Fibroblast of peridontal ligament (primary cell): ENCODE data around the gene SPINK13.
A peak's percentile ranks its signal among the peaks of the same experiment; 100 is the strongest.
"Not testable (repeated sequence)": the region's sequence is repeated elsewhere in the genome, so short reads cannot be mapped to it uniquely, and the experiment has no call there.

Source experiments
- DNase-seq: peaks from one replicate; pipeline ENCODE4 v3.0.0-alpha.2; 2010; ENCODE audit errors: extremely low read depth

The SPINK13 gene, protein sequence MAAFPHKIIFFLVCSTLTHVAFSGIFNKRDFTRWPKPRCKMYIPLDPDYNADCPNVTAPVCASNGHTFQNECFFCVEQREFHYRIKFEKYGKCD

DNA sequence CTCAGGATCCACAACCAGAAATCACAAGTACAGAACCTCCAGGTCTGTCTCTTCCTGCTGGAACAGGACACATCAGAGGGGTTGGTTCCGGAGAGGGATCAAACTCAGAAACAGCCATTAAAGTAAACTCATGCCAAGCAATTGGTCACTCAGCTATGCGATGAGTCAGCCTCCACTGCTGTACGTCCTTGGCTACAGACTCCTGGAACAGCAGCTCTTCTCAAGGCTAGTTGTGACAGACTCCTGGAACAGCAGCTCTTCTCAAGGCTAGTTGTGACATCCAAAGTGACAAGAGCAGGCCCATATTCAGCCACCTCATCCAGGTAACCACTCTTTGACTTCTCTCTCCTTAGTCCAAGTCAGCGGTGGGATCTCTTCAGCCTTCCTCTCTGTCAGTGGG, at the start of gene SPINK13:
SPINK13 (plus strand) TSS at position 229 of the 400 bp plus-strand sequence. CDS start 1,279 bp downstream, outside the sequence.
- DNase-seq, result peak; percentile 50

DNA sequence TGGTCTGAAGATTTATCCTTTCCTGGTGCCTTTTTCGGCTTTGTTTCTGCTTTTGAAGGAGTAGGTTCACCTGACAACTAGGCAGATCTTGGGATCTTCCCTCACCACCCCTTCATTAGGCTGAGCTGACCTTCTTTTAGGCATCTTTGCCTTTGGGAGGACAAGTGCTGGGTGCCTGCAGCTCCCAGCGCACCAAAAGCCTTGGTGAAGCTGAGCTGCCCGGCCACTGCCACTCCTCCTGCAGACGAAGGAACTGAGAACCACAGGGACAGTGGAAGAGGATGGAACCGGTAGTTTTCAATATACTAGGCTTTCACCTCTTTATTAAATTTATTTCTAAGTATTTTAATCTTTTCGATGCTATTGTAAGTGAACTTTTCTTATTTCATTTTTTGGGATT, 47.1 kb upstream of the SPINK13 start:
- DNase-seq, result no peak

GRCh38 chr5:148224117-148224742, 44.4 kb upstream of the SPINK13 start:
- no peak for DNase-seq

DNA sequence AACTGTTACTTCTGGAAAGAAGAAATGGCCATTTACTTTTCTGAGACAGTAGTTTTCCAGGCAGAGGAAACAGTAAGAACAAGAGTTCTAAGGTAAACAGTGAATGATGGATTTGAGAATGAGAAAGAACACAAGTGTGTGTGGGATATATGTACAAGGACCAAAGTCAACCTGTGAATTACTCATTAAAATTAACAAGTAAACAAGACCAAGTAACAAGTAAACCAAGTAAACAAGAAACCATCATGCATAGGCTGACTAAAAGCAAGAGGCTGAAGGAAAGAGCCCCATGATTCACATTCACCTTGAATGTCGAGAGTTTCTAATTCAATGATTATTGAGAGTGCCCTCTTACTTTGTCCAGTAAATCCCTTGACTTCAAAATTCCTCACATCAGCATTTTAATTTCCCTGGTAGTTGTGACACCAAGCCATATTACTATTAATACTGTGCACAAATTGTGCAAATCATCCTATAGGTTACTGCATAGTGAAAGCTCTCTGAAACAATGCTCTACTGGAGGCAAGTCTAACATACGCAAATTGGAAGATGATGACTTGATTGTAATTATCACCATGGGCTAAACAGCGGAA, 40.1 kb upstream of the SPINK13 start:
- DNase-seq, result no peak

GRCh38 chr5:148229840-148230239, 38.8 kb upstream of the SPINK13 start:
- DNase-seq, result no peak

- no peak for DNase-seq
Observed at GRCh38 chr5:148230240-148230639, 38.4 kb upstream of the SPINK13 start.

DNA sequence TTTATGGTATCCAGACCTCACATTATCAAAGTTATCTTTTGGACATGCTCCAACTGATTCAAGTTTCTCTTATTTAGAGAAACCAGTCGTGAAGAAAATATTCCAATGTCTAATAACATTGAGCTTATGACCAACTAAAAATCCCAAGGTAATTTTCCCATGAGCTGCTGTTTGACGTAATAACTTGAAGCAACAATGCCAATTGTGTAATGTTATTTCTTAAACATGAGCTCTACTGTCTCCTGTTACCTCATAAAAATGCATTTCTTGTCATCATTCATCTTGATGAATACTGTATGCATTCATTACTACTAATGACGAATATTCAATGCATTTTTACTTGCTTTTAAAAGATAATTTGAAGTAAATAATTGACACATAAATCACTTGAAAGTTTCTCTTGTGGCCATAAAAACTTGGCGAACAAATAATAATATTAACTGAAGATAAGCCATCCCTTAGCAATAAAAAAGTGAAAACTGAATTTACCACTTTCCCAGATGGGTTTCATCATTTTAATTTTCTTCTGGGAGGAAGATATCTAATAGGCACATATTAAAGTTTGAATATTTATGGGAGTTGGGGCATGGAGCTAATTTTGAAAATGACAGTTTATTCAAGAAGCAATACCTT, 30.7 kb upstream of the SPINK13 start:
- DNase-seq, result no peak

DNA sequence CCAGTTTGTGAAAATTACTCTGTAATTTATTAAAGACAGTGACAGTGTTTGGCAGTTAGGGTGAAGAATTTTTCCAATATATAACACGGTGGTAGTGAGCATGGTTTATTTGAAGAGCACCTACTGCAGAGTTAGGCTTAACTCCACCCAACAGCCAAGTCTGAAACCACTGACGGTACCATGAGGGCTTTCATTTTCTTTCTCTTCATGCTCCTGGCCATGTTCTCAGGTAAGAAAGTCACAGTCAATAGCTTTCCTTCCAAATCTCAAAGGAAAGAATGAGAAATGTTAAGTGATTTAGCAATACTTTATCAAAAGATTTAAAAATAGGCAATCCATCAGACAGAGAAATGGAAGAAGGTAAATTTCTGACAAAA, 30.2 kb upstream of the SPINK13 start, which contains the start of gene MARCOL:
MARCOL (plus strand) TSS at position 108 of the 377 bp plus-strand sequence; CDS start at position 181, 73 bp downstream.
- no peak for DNase-seq

- DNase-seq, result no peak
Observed at GRCh38 chr5:148248894-148249293, 19.7 kb upstream of the SPINK13 start.

GRCh38 chr5:148255456-148255855, 13.1 kb upstream of the SPINK13 start:
- DNase-seq, result no peak

DNA sequence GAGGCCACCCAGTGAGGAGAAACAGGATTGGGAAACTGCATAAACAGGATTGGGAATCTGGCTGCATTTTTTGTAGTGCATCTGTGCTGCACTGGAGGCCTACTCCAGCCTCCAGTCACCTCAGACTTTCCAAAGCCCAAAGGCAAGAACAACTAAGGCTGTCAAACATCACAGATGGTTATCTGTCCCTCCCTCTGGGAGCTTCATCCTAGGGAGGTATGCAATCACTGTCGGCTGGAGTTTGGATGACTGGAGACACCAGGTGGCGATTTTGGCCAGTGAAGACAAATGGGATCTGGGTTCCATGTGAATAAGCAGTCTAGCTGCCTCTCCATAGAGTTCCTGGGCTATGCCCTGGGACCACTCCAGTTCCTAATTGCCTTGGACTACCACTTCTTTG, 9.3 kb upstream of the SPINK13 start:
- DNase-seq, result no peak

- DNase-seq, result no peak
Observed at GRCh38 chr5:148261221-148261620, 7.4 kb upstream of the SPINK13 start.

DNA sequence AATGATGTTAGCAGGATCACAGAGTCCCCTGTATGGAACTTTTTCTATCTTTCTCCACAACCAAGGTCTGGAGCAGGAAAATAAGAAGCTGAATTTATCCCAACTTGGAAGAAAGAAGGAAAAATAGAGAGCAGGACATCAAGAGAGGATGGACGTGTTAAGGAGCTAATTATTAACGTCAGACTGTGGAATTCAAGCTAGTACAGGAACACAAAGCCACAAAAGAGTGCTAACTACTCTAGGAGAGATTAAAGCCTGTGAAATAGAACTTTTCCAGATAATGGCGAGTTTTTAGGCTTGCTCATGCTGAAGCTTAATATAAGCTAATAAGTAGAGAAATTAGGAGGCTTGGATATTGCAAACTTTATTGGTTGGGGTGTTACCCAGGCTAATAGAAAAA, 632 bp upstream of the SPINK13 start:
- no peak for DNase-seq

GRCh38 chr5:148275129-148275528, 6.5 kb downstream of the SPINK13 start:
- not testable (repeated sequence) for DNase-seq

GRCh38 chr5:148280893-148281292, 12.3 kb downstream of the SPINK13 start:
- DNase-seq, result not testable (repeated sequence)

DNA sequence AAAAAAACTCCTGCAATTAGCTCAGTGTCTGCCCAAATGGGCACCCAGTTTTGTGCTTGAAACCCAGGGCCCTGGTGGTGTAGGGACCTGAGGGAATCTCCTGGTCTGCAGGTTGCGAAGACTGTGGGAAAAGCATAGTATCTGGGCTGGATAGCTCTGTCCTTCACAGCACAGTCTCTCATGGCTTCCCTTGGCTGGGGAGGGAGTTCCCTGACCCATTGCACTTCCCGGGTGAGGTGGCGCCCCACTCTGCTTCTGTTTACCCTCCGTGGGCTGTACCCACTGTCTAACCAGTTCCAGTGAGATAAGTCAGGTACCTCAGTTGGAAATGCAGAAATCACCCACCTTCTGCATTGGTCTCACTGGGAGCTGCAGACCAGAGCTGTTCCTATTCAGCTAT, 12.7 kb downstream of the SPINK13 start:
- DNase-seq, result not testable (repeated sequence)

- DNase-seq, result peak; percentile 45
Observed at GRCh38 chr5:148290271-148291195, 21.9 kb downstream of the SPINK13 start.

DNA sequence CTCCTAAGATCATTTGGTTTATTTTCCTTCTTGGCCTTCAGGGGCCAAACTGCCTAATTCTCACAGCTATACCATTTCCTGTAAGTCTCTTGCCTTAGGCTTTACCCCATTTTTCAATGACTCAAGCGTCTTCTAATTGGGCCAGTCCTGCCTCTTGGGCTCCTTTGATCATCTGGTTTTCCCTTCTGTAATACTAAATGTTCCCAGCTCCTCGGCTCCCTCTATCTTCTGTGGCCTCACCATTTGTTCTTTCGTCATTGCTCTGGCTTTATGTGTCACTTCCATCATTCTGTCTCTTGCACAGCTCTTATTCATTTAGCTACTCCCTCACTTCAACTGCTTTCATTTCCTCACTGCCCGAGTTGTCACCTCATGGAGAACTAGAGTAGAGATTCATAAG, 29.1 kb downstream of the SPINK13 start:
- DNase-seq, result no peak

DNA sequence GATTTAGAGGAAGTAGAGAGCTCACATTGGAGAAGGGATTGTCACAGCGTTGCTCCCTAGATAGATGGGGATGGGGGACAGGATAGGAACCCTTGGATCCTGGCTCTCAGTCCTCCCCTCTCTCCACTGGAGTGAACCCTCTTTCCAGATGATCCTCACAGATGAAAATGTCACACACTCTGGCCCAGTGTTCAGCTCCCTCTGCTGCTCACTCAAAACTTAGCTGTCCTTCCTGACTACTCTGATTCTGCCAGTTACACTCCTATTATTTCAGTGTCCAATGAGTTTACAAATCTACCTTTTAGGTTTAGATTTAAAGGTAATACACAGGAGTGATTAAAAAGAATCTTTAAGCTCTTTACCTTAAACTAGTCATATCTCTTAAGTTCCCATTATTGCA, 37.9 kb downstream of the SPINK13 start:
- no peak for DNase-seq

DNA sequence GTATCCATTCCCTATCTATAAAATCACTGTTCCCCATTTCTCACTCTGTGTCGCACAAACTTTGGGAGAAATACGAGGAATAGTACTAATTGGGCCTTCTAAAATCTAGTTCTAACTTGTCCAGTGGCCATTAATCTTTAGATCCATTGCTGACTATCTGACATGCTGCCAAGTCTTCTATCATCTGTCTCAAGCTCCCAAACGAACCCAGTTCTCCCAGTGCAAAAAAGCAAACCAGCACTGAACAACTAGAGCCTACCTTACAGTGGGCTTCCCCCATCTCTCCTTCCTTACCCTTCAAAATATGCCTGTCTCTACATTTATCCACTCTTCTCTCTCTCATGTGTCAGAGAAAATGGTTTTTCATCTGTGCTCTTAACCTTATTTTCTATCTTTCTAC, 40.4 kb downstream of the SPINK13 start:
- no peak for DNase-seq

DNA sequence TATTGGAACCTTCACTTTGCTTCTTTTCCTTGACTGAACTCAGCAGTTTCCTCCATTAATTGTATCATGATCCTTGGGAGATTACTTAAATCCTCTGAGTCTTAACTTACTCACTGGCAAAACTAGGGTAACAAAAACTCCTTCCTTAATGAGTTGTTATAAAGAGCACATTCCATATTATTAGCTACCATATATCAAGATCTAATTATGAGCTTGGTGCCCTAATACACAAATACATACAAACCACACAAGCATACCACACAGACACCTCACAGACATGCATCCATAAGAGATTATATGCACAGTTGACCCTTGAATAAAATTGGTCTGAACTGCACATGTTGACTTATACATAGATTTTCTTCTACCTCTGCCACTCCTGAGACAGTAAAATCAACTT, 41.2 kb downstream of the SPINK13 start:
- DNase-seq, result no peak

GRCh38 chr5:148311484-148311883, 42.9 kb downstream of the SPINK13 start:
- no peak for DNase-seq
